SK-N-MC (cell line): Measurements from ENCODE around the gene SMG7.

ENCODE experiments used
- EZH2 ChIP-seq: fragments of 200-600 bp; sonication (generic); IDR thresholded peaks from one replicate; pipeline ENCODE4 v1.6.1; 2017; ENCODE audit warnings: antibody characterized with exemption
- POLR2AphosphoS5 ChIP-seq: IDR thresholded peaks from 2 replicates; pipeline ENCODE4 v1.6.1; 2012; ENCODE audit warnings: mild to moderate bottlenecking, low read depth, low read length, borderline replicate concordance

- TF ChIP-seq EZH2 (no peak), POLR2AphosphoS5 (no peak)
These were observed 81.5 kb downstream of the SMG7 start for GRCh38 chr1:183553764-183554163.
